HEK293T (cell line): ENCODE results near the gene KLHL1.

Experiments
- BHLHE40 ChIP-seq: fragments of 450-650 bp; IDR thresholded peaks from 2 replicates; pipeline ENCODE4 v1.6.1; 2016; ENCODE audit warnings: mild to moderate bottlenecking, moderate library complexity, borderline replicate concordance
- ELF4 ChIP-seq: fragments of 450-650 bp; IDR thresholded peaks from 2 replicates; pipeline ENCODE4 v1.6.1; 2017; ENCODE audit warnings: antibody characterized with exemption
- FOXA1 ChIP-seq: fragments of 450-650 bp; IDR thresholded peaks from 2 replicates; pipeline ENCODE4 v1.6.1; 2016; ENCODE audit warnings: mild to moderate bottlenecking
- HDGF ChIP-seq: fragments of 450-650 bp; IDR thresholded peaks from 2 replicates; pipeline ENCODE4 v1.6.1; 2017; ENCODE audit warnings: antibody characterized with exemption, borderline replicate concordance
- PKNOX1 ChIP-seq: fragments of 450-650 bp; IDR thresholded peaks from 2 replicates; pipeline ENCODE4 v1.6.1; 2016

GRCh38 chr13:69946511-69946910, 161.7 kb downstream of the KLHL1 start:
- no peak for TF ChIP-seq FOXA1
- TF ChIP-seq PKNOX1 = no peak
- TF ChIP-seq HDGF = no peak
- no peak for TF ChIP-seq ELF4
- TF ChIP-seq BHLHE40 = no peak
